ENCODE data around the gene ACTA2. TPM values are rescaled to one million over a fixed set of nuclear protein-coding genes. Genes with fewer than 3 reads are reported as not detected.
"Not testable (repeated sequence)": the region's sequence is repeated elsewhere in the genome, so short reads cannot be mapped to it uniquely, and the experiment has no call there.

The ACTA2 gene
- total and polyA plus RNA-seq, 4 donors = 37.7 to 357 (median 70.8) TPM

- Histone ChIP-seq H3K4me1 (ENCODE audit: control insufficient read depth, insufficient read depth, low read length) (no peaks in the 10 kb centered on the region), H3K36me3 (ENCODE audit: control insufficient read depth, insufficient read depth, low read length) (no peaks in the 10 kb centered on the region)
- WGBS (ENCODE audit: insufficient coverage) = 96% methylated on average over 3 of the region's 3 CpGs
Measured at GRCh38 chr10:88943778-88944177, 8.8 kb downstream of the ACTA2 start.

GRCh38 chr10:88941026-88941425 is 11.5 kb downstream of the ACTA2 start:
- WGBS (ENCODE audit: insufficient coverage) = 99% methylated on average over 6 of the region's 6 CpGs
- Histone ChIP-seq H3K27ac (ENCODE audit: low read depth, low read length) (no peak overlapping the region), H3K4me3 (ENCODE audit: low read depth, low read length) (no peak overlapping the region), H3K9me3 (ENCODE audit: control insufficient read depth, insufficient read depth, low read length) (no peaks in the 10 kb centered on the region), H3K27me3 (ENCODE audit: control insufficient read depth, insufficient read depth, low read length) (no peaks in the 10 kb centered on the region), H3K36me3 (ENCODE audit: control insufficient read depth, insufficient read depth, low read length) (no peaks in the 10 kb centered on the region), H3K4me1 (ENCODE audit: control insufficient read depth, insufficient read depth, low read length) (no peaks in the 10 kb centered on the region)
- no peak for DNase-seq (ENCODE audit: low read depth in 4 of 6, low spot score in 6 of 6)

More at GRCh38 chr10:88943778-88944177, 8.8 kb downstream of the ACTA2 start:
- no peaks in the 10 kb centered on the region for H3K27me3 ChIP-seq (ENCODE audit: control insufficient read depth, insufficient read depth, low read length)
- no peaks in the 10 kb centered on the region for H3K9me3 ChIP-seq (ENCODE audit: control insufficient read depth, insufficient read depth, low read length)
- no peak overlapping the region for H3K27ac ChIP-seq (ENCODE audit: low read depth, low read length)
- DNase-seq (ENCODE audit: low read depth in 4 of 6, low spot score in 6 of 6) = no peak
- no peak overlapping the region for H3K4me3 ChIP-seq (ENCODE audit: low read depth, low read length)

GRCh38 chr10:88938938-88939337 is 13.6 kb downstream of the ACTA2 start:
- Histone ChIP-seq H3K27me3 (ENCODE audit: control insufficient read depth, insufficient read depth, low read length) (no peaks in the 10 kb centered on the region), H3K27ac (ENCODE audit: low read depth, low read length) (no peak overlapping the region), H3K4me1 (ENCODE audit: control insufficient read depth, insufficient read depth, low read length) (peaks cover 4% of the 10 kb centered on the region), H3K4me3 (ENCODE audit: low read depth, low read length) (no peak overlapping the region), H3K36me3 (ENCODE audit: control insufficient read depth, insufficient read depth, low read length) (no peaks in the 10 kb centered on the region), H3K9me3 (ENCODE audit: control insufficient read depth, insufficient read depth, low read length) (no peaks in the 10 kb centered on the region)
- DNase-seq (ENCODE audit: low read depth in 4 of 6, low spot score in 6 of 6) = no peak
- WGBS (ENCODE audit: insufficient coverage) = no CpG with 5 or more reads among the region's 2 CpGs

GRCh38 chr10:88938039-88938438 is 14.5 kb downstream of the ACTA2 start:
- 80% methylated on average over 1 of the region's 3 CpGs for WGBS (ENCODE audit: insufficient coverage)
- Histone ChIP-seq H3K4me3 (ENCODE audit: low read depth, low read length) (no peak overlapping the region), H3K36me3 (ENCODE audit: control insufficient read depth, insufficient read depth, low read length) (no peaks in the 10 kb centered on the region), H3K27me3 (ENCODE audit: control insufficient read depth, insufficient read depth, low read length) (no peaks in the 10 kb centered on the region), H3K4me1 (ENCODE audit: control insufficient read depth, insufficient read depth, low read length) (peaks cover 4% of the 10 kb centered on the region), H3K27ac (ENCODE audit: low read depth, low read length) (no peak overlapping the region), H3K9me3 (ENCODE audit: control insufficient read depth, insufficient read depth, low read length) (no peaks in the 10 kb centered on the region)
- no peak for DNase-seq (ENCODE audit: low read depth in 4 of 6, low spot score in 6 of 6)

GRCh38 chr10:88936656-88937055 is 15.9 kb downstream of the ACTA2 start:
- H3K4me1 ChIP-seq (ENCODE audit: control insufficient read depth, insufficient read depth, low read length) = peaks cover 4% of the 10 kb centered on the region
- no peaks in the 10 kb centered on the region for H3K9me3 ChIP-seq (ENCODE audit: control insufficient read depth, insufficient read depth, low read length)
- 85% methylated on average over 2 of the region's 3 CpGs for WGBS (ENCODE audit: insufficient coverage)
- no peak for DNase-seq (ENCODE audit: low read depth in 4 of 6, low spot score in 6 of 6)
- no peak overlapping the region for H3K4me3 ChIP-seq (ENCODE audit: low read depth, low read length)
- H3K27ac ChIP-seq (ENCODE audit: low read depth, low read length) = no peak overlapping the region
- H3K36me3 ChIP-seq (ENCODE audit: control insufficient read depth, insufficient read depth, low read length) = no peaks in the 10 kb centered on the region
- H3K27me3 ChIP-seq (ENCODE audit: control insufficient read depth, insufficient read depth, low read length) = no peaks in the 10 kb centered on the region

- Histone ChIP-seq H3K27me3 (ENCODE audit: control insufficient read depth, insufficient read depth, low read length) (no peaks in the 10 kb centered on the region), H3K36me3 (ENCODE audit: control insufficient read depth, insufficient read depth, low read length) (no peaks in the 10 kb centered on the region), H3K27ac (ENCODE audit: low read depth, low read length) (no peak overlapping the region), H3K9me3 (ENCODE audit: control insufficient read depth, insufficient read depth, low read length) (no peaks in the 10 kb centered on the region), H3K4me1 (ENCODE audit: control insufficient read depth, insufficient read depth, low read length) (peaks cover 4% of the 10 kb centered on the region), H3K4me3 (ENCODE audit: low read depth, low read length) (no peak overlapping the region)
- peak; percentile 62 to 96 (median 74) for DNase-seq (ENCODE audit: low read depth in 4 of 6, low spot score in 6 of 6)
- 47% methylated on average over 14 of the region's 17 CpGs for WGBS (ENCODE audit: insufficient coverage)
Measured at GRCh38 chr10:88934900-88935672, 17.5 kb downstream of the ACTA2 start.

DNA sequence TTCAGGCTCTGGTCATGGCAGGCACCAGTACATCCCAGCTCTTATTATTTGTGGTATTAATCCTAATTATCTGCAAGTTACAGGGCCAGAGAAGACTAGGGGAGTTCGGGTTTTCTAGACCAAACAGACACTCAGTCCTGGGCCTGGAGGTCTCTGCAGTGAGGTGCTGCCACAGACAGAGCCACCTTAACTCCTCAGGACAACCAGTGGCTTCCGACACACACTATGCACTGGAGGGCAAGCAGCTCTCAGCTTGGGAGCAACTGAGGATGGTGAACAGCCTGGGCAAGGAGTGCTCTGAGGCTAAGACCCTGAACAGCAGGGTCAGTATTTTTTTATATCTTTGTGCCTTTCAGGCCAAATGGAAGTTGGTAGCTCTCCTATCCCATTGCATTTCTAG is 19.0 kb downstream of the ACTA2 start:
- Histone ChIP-seq H3K27me3 (ENCODE audit: control insufficient read depth, insufficient read depth, low read length) (no peaks in the 10 kb centered on the region), H3K36me3 (ENCODE audit: control insufficient read depth, insufficient read depth, low read length) (no peaks in the 10 kb centered on the region)
- 88% methylated on average over 1 of the region's 2 CpGs for WGBS (ENCODE audit: insufficient coverage)

GRCh38 chr10:88932539-88933256 is 19.9 kb downstream of the ACTA2 start:
- no peaks in the 10 kb centered on the region for H3K27me3 ChIP-seq (ENCODE audit: control insufficient read depth, insufficient read depth, low read length)
- DNase-seq (ENCODE audit: low read depth in 4 of 6, low spot score in 6 of 6) = peak in 3 of 6 donors; percentile 50 to 93 (median 86)
- H3K27ac ChIP-seq (ENCODE audit: low read depth, low read length) = no peak overlapping the region

More for the DNA sequence above, 19.0 kb downstream of the ACTA2 start:
- Histone ChIP-seq H3K9me3 (ENCODE audit: control insufficient read depth, insufficient read depth, low read length) (no peaks in the 10 kb centered on the region), H3K4me1 (ENCODE audit: control insufficient read depth, insufficient read depth, low read length) (peaks cover 4% of the 10 kb centered on the region), H3K27ac (ENCODE audit: low read depth, low read length) (no peak overlapping the region), H3K4me3 (ENCODE audit: low read depth, low read length) (no peak overlapping the region)
- no peak for DNase-seq (ENCODE audit: low read depth in 4 of 6, low spot score in 6 of 6)

GRCh38 chr10:88932029-88932428 is 20.5 kb downstream of the ACTA2 start:
- not testable (repeated sequence) for DNase-seq (ENCODE audit: low read depth in 4 of 6, low spot score in 6 of 6); H3K9me3 ChIP-seq (ENCODE audit: control insufficient read depth, insufficient read depth, low read length); H3K4me3 ChIP-seq (ENCODE audit: low read depth, low read length); H3K27ac ChIP-seq (ENCODE audit: low read depth, low read length); H3K27me3 ChIP-seq (ENCODE audit: control insufficient read depth, insufficient read depth, low read length); H3K4me1 ChIP-seq (ENCODE audit: control insufficient read depth, insufficient read depth, low read length); H3K36me3 ChIP-seq (ENCODE audit: control insufficient read depth, insufficient read depth, low read length)
- WGBS (ENCODE audit: insufficient coverage) = no CpG with 5 or more reads among the region's 5 CpGs

More at GRCh38 chr10:88932539-88933256, 19.9 kb downstream of the ACTA2 start:
- Histone ChIP-seq H3K9me3 (ENCODE audit: control insufficient read depth, insufficient read depth, low read length) (no peaks in the 10 kb centered on the region), H3K4me3 (ENCODE audit: low read depth, low read length) (no peak overlapping the region), H3K4me1 (ENCODE audit: control insufficient read depth, insufficient read depth, low read length) (peaks cover 4% of the 10 kb centered on the region), H3K36me3 (ENCODE audit: control insufficient read depth, insufficient read depth, low read length) (no peaks in the 10 kb centered on the region)
- 47% methylated on average over 7 of the region's 7 CpGs for WGBS (ENCODE audit: insufficient coverage)
